Measurements from ENCODE around the gene PKMYT1.

The PKMYT1 gene

DNA sequence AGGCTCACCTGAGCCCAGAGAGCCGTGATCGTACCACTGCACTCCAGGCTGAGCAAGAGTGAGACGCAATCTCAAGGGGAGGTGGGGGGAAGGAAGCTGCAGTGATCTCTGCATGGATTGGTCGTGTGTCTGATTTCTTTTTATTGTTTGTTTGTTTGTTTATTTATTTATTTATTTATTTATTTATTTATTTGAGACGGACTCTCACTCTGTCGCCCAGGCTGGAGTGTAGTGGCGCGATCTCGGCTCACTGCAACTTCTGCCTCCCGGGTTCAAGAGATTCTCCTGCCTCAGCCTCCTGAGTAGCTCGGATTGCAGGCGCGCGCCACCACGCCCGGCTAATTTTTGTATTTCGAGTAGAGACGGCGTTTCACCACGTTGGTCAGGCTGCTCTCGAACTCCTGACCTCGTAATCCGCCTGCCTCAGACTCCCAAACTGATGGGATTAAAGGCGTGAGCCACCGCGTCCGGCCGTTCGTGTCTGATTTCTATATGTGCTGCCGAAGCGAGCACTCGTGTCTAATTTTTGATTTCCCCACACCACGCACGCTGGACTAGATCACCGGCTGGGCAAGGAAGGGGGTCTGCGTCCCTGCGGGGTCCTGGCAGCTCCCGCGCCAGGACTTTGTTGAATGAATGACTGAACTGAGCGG lies 39.5 kb upstream of the PKMYT1 start:
- DNase-seq, result no peak

DNA sequence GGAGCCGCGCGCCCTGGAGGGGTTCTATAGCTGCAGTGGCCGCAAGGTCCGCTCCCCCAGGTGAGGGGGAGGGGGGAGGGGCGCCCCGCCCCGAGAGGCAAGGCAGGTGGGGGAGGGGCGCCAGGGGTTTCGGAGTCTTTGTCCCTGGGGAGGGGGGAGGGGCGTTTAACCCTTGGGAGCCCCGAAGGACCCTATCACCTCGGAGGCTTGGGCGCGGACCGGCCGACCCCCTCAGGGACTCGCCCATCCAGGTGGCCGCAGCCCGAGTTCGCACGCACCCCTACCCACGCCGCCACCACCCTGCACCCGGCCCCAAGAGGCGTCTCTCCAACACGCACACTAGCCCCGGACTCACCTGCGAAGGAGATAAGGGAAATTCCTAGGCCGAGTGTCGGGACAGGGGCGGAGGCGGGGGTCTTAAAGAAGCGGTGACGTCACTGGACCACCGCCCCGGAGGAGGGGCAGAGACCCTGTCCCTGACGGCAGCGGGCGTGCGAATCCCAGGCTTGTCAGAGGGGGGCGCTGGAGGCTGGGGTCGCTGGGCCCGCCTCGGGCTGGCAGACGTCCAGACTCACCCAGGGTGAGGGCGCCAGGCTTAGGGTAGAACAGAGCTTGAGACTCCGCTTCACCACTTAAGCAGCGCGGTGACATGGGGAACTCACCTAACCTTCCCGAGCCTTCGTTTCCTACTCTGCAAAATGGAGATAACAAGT lies 37.7 kb upstream of the PKMYT1 start, which contains the start of gene CLDN6:
CLDN6 (minus strand) TSS at position 390 of the 713 bp plus-strand sequence. CDS start 2,162 bp downstream, outside the sequence.
- peak in 2 of 56 donors; percentile 6 to 50 for DNase-seq

DNA sequence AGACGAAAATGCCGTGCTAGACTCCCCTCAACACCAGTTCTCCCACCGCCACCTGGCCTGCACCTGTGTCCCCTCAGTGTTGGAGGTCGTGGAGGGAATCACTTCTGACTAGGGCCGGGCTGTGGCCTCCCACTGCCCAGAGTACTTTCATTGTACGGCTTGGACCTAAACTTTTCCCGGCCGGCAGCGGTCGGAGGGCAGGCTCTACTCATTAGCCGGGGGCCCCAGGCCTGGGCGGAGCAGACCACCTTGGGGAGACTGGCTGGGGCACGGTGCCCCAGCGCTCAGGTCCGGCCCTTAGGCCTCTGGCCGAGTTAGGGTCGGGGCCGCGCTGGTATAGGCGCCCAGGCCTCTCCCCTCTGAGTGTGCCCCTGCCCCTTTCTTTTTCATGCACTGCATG lies 37.1 kb upstream of the PKMYT1 start:
- DNase-seq, result no peak

DNA sequence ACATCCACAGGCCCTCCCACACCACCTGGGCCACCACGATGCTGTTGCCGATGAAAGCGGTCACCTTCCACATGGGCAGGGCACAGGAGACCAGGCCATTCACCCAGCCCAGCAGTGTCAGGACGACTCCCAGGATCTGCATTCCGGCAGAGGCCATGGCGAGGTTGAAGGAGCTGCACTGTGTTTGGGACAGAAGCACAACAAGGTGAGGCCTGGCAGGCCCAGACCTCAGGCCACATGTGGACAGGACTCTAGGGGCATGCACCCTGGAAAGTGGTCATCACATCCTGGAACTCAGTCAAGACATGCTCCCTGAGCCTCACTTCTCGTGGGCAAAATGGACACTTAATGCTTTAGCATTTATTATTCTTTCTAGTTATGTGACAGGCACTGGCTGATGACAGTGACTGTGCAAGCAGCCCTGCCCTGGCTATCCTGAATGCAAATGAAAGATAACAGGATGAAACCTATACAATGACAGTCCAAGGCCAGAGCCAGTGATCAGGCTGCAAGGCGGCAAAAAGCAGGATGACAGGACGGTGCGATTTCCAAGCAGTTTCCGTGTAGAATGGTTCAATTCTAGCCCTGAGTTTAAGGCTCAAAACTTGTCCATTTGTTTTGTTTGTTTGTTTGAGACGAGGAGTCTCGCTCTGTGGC lies 35.7 kb upstream of the PKMYT1 start:
- DNase-seq, result no peak

DNA sequence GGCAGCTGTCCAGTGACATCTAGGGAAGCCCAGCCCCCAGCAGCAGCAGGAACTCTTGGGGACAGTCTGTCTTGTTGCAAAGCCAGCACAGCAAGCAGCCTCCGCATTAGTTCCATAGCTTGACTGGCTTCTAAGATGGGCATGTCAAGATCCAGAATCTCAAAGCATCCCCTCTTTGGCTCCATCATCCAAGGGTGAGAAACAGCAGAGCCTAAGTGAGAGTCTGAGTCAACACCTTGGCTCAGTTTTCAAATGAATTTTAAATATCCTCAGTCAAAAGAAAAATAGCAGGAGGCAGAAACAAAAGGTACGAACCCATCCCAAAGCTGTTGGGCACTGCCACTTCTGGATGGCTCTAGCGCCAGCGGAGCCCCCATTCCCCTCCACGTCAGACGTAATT lies 34.7 kb upstream of the PKMYT1 start:
- no peak for DNase-seq

DNA sequence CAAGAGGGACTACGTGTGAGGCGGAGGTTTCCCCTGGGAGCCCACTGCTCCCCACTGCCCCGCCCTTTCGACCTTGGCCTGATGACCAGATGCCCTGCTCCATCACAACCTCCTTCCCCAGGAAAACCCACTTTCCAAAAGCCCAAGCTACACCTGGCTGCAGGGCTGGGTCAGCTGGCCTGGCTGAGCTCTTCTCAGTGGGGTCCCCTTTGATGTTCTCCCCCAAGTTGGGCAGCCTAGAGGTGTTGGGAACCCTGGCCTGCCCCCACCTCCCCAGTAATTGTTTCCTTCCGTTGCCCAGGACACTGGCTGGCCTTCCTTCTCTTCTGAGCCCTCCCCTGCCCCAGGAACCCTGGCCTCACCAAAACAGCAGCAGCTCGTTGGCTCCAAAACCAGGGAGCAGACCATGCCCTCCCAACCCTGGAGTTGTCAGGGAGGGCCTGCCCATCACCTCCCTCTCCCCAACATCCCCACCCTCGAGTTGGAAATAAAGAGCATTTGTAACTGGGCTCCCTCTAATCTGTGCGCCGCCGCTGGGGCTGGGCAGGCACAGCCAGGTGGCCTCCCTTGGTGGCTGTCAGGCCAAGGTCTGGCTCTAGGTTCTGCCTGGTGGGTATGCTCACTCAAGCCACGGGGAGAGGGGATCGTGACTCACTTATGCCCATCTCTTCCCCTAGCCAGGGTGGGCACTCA lies 33.9 kb upstream of the PKMYT1 start:
- DNase-seq, result no peak

DNA sequence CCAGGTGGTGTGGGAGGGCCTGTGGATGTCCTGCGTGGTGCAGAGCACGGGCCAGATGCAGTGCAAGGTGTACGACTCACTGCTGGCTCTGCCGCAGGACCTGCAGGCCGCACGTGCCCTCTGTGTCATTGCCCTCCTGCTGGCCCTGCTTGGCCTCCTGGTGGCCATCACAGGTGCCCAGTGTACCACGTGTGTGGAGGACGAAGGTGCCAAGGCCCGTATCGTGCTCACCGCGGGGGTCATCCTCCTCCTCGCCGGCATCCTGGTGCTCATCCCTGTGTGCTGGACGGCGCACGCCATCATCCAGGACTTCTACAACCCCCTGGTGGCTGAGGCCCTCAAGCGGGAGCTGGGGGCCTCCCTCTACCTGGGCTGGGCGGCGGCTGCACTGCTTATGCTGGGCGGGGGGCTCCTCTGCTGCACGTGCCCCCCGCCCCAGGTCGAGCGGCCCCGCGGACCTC lies 33.3 kb upstream of the PKMYT1 start:
- DNase-seq, result no peak

DNA sequence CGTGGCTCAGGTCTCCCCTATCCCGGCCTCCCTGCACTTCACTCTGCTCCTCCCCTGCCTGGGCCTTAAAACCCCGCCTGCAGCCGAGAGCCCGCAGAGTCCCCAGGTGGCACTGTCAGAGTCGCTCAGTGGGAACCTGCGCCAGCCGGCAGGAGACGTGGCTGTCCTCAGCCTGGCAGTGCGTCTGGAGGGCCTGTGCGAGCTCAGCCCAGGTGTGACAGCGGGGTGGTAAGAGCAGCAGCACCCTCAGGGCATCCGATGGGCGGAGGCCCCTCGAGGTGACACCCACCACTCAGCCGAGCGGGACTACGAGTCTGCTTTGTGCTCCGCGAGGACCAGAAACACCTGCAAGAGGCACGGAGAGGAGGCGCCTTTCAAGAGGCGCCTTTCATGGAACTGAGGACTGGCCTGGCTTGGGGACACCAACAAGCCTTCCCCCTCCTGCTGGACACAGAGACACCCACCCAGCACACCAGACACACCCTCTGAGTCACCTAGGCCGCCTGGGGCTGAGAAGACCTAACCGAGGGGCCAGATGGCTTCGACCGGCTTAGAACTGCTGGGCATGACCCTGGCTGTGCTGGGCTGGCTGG lies 32.7 kb upstream of the PKMYT1 start, which contains the start of gene CLDN9:
CLDN9 (plus strand) TSS at position 96 of the 593 bp plus-strand sequence; CDS start at position 536, 440 bp downstream.
- no peak for DNase-seq

DNA sequence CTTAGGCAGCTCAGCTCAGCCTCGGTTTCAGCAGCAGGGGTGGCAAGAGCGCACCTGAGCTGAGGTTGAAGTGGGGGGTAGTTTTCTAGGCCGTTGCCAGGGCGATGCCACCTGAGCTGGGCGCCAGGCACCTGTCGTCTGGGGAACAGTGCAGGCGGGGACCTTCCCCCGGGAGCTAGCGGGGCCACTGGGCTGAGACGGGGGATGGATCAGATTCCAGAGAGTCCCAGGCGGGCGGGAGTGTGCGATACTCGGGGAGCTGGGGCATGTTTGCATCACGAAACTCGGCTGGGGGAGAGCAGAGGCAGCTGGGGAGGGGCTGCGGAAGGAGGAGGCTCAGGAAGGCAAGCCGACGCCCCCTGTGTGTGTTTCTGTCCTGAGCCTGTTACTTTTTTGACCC lies 32.0 kb upstream of the PKMYT1 start:
- DNase-seq, result peak in 14 of 56 donors; percentile 1 to 62 (median 22)

DNA sequence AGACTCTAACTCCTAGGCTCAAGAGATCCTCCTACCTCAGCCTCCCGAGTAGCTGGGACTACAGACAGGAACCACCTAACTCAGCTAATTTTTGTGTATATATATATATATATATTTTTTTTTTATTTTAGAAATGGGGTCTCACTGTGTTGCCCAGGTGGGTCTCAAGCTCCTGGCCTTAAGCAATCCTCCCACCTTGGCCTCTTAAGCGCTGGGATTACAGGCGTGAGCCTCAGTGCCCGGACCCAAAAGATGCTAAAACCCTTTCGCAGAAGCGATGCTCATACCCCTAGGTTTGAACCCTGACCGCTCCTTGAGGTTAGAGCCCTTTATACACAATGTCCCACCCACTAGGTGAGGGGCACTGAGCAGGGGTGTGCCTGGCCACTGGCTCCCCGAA lies 30.3 kb upstream of the PKMYT1 start:
- DNase-seq, result no peak

DNA sequence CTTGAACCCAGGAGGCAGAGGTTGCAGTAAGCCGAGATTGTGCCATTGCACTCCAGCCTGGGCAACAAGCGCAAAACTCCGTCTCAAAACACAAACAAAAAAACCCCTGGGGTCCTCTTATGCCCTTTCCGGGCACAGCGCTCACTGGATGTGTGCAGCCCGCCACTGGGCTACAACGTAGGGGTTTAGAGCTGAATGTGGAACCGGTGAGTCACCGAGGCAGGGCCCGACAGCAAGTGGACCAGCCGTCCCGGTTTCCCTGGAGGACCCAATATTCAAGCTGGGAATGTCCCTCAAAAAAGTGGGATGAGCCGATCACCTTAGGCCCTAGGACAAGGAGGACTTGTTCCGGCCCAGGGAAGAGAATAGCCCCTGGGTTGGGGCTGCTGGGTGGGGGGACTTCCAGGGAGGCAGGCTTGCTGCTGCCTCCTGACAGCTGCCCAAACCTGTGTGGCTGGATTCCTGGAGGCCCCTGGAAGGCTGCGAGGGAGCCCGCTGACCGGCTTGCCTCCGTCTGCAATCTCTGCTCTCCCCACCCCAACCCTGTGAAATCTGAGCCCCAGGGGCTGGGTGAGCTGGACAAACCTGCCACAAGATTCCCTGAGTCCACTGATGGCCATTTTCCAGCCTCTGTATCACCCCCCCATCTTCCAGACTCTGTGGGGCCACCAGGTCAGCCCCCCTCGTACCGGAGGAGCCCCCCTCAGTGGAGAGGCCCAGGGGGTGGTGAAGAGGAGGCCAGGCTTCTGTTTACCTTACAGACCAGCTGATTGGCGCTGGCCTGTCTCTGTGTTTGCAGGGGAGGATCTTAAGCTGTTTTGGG lies 29.5 kb upstream of the PKMYT1 start:
- no peak for DNase-seq

DNA sequence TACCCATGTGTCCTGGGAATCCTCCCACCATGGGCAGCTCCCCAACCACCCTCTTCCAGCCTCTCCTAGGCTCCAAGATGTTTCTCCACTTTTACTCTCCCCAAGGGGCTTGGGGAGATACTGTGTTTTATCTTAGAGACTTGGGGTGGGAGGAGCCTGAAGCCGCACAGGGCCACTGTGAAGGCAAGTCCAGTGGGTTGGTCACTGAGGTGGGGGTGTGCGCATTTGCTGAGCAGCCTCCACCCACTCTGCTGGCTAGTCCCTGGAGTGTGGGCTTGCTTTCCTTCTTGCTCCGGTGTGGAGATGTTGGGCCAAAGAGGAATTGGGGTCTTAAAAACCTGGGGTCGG lies 28.4 kb upstream of the PKMYT1 start:
- DNase-seq, result no peak

DNA sequence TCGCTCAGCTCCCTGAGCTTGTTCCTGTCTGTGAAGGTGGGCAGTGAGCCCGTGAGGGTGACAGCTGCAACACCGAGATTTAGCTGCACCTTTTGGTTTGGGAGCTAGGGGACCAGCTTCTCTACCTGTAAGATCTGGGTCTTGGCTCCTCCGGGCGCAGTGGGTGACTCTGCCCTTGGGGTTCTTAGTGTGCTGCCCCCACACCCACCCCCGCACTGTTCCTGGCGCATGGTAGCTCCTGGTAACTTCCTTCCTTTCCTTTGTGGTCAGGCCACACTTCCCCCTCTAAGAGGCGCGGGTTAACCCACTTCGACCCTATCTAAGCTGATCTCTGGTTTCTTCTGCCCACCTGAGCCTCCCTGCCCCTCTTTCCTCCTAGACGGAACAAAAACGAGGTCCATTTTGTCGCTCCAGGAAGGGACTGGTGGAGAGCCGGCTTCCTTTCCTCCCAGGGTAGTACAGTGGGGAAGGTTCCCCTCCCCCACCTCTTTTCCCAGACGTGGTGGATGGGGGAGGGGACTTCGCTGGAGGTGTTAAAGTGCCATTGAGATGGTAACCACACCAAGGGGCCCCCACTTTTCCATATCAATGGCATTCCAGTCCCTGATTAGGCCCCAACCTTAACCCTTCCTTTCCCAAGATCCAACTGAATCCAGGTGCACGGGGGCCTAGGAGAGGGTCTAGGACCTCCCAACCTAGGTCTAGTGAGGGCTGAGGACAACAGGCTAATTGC lies 27.9 kb upstream of the PKMYT1 start:
- DNase-seq, result peak in 3 of 56 donors; percentile 4 to 22 (median 5)

DNA sequence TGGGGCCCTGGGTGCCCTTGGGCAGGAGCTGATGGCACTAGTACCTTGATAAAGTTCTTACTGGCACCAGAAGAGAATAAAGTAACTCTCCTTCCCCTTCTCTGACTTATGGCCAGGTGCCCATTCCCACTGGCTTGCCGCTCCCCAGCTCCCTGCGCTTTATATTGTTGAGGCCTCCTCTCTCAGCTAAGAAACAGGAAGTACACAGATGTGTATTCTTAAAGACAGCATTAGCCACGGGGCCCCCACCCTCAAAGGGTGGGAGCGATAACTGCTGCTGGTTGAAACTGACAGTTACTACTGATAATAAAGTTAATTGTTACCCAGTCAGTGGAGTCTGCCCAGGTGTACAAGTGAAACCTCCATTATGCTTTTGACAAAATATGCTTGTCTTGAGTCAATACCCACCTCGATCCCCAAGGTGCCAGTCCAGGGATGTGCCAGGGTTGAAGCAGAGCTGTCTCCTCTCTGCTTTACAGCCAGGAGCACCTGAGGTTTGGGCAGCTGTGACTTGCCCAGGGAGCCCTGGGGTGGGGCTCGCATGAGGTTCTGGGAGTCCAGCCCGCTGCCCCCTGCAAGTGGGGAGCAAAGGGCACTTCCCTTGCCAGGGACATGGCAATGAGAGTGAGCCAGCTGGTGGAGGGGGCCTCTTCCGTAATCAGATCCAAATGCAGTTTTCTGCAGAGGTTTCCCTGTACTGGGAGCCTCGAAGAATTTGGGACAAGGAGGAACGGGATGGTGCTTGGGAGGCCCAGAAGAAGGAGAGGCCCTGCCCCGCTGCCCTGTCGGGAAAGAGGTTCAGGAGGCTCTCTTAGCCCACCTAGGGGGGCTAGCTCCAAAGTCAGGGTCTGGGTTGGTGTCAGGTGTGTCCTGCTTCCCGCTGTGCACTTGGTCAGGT lies 27.1 kb upstream of the PKMYT1 start:
- no peak for DNase-seq

DNA sequence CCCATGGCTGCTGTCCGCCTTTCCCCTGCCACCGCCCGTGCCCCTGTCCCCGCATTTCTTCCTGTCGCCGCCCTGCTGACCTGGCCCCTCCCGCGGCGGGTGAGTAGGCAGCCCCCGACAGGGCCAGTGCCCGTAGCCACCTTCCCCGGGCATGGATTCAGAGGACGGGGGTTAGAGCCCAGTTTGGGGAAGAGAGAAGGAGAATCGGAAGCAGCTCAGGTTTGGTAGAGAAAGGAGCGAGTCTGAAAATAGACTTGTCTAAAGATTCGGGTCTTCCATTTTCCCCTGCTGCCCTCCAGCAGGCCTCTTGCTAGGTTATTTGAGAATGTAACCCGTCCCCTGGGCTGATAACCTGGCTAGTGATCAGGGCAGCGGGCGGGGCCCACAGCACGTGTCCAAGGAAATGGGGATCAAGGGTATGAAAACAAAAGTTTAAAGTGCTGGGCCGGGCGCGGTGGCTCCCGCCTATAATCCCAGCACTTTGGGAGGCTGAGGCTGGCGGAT lies 24.6 kb upstream of the PKMYT1 start:
- DNase-seq, result no peak

DNA sequence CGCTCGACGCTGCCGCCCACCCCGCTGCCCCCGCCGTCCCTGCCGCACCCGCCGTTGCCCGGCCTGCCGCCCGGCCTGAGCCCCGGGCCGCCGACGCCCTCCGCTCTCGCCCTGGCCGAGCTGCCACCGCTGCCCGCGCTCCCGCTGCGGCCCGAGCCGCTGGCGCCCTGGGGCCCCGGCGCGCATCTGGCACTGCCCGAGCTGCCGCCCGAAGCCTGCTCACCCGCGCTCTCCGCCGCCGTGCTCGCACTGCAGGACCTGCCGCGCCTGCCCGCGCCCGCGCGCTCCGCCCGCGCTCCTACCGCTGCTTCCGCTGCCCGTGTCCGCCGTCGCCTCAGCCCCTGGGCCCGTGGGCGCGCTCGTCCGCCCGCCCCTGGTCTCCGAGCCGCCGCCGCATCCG lies 24.1 kb upstream of the PKMYT1 start:
- no peak for DNase-seq

DNA sequence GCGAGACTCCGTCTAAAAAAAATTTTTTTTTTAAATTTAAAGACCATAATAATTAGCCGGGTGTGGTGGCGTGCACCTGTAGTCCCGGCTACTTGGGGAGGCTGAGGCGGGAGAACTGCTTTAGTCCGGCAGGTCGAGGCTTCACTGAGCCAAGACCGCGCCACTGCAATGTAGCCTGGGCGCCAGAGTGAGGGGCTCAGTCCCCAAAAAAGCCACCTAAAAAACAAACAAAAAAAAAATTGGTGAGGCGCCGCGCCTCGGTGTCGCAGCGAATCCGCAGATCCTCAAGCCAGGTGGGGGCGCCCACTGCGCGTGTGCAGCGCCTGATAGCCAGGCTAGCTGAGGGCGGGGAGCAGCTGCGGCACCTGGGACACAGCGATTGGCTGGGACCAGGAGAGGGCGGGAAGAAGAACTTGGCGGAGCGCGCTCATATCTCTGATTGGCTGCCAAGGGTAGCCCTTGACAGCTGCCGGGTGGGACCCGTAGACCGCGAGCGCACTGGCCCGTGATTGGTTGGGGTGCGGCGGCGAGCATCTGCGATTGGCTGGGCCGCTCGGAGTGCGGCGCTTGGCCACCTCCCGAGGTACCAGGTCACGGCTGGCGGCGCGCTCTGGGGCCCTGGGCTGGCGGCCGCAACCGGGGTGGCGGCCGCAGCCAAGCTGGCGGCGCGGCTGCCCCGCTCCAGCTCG lies 23.5 kb upstream of the PKMYT1 start:
- peak; percentile 70 to 98 (median 95) for DNase-seq

DNA sequence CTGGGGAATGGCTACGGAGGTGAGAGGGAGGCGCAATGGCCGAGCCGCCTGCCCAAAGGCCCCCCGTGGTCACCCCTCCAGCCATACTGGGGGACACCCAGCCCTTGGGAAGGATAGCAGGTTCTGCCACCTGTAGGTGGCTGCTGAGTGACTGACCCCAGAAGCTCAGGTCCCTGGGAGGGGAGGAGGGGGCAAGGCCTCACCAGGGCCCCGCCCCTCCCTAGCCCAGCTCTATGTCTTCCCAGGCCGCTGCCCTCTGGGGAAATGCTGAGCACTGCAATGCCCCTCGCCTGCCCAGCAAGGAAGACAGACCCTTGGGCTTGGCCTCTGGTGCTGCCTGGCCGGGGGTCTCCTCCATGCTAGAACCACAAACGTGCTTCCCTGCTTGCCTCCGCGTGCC lies 21.1 kb upstream of the PKMYT1 start:
- no peak for DNase-seq

Measured in nucleus accumbens (tissue), 56 donors.